ENCODE data around the gene ZP2. TPM values are rescaled to one million over a fixed set of nuclear protein-coding genes. Genes with fewer than 3 reads are reported as not detected.

Gene ZP2
- total and polyA plus RNA-seq, 2 of the 4 experiments (the other 2 are of a cell fraction), result not detected

DNA sequence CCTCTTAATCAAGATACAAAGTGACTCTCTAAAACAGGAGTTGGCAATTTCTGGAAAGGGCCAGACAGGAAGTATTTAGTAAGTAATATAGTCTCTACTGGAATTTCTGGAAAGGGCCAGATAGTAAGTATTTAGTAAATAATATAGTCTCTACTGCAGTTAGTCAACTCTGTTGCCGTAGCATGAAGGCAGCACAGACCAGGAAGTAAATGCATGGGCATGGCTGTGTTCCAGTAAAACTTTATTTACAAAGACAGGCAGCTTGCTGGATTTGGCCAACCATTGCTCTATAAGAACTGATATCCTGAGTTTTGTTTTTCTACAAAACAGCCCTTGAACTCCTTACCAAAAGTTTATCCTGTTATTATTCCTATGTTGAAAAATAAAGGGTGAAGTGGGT, 36.0 kb downstream of the ZP2 start:
- no peak overlapping the region for H2AK9ac ChIP-seq (replicated peaks; ENCODE audit: low read depth, low read length, poor library complexity)
- DNase-seq, result no peak
- H3K14ac ChIP-seq (replicated peaks; ENCODE audit: low read depth, low read length), result no peak overlapping the region
- BruUV-seq (replicated peaks), result no TSS peak
- H3K18ac ChIP-seq (ENCODE audit: low read depth, low read length), result no peak overlapping the region
- no peak overlapping the region for H4K5ac ChIP-seq (ENCODE audit: low read depth, low read length)
- H3K23ac ChIP-seq (ENCODE audit: low read depth, low read length), result no peak overlapping the region
- no peak overlapping the region for H3K9ac ChIP-seq (ENCODE audit: low read depth, low read length)
- H2BK120ac ChIP-seq (ENCODE audit: low read depth, low read length), result no peak overlapping the region
- 0 out of 4 replicates have a peak, but pooled peaks cover 0 to under 1% of the 10 kb centered on the region in 2 experiments for H3K79me1 ChIP-seq (ENCODE audit: low read depth in 1 of 2, low read length in 2 of 2)
- no peak overlapping the region for H4K91ac ChIP-seq (ENCODE audit: insufficient read depth, low read depth, low read length)
- no peak overlapping the region for H2AFZ ChIP-seq (replicated peaks; ENCODE audit: low read length, poor library complexity)
- H3K4me2 ChIP-seq (ENCODE audit: low read depth, low read length), result no peak overlapping the region
- WGBS, 2 experiments (ENCODE audit: extremely low coverage in 2 of 2, insufficient read length in 1 of 2), result no CpG with 5 or more reads among the region's 1 CpG
- intact Hi-C loops (cut with micrococcal nuclease) (no loop called here), dilution Hi-C loops (cut with HindIII; ENCODE audit: low sequenced_read_pairs, unreplicated experiment) (no loop called here), in situ Hi-C loops (cut with MboI; ENCODE audit: low sequenced_read_pairs) (no loop called here)
- H2AK5ac ChIP-seq (ENCODE audit: low read depth, low read length), result no peak overlapping the region
- no peak overlapping the region for H2BK15ac ChIP-seq (ENCODE audit: low read depth, low read length)
- no peaks in the 10 kb centered on the region for H4K20me1 ChIP-seq (ENCODE audit: insufficient read depth, low read length)
- H2BK5ac ChIP-seq (ENCODE audit: low read depth, low read length, poor library complexity, severe bottlenecking), result no peak overlapping the region
- no peak overlapping the region for H4K8ac ChIP-seq (ENCODE audit: low read depth in 2 of 2, low read length in 2 of 2)
- H3K4me3 ChIP-seq (ENCODE audit: insufficient read depth, low read depth, low read length), result no peak overlapping the region
- H3K56ac ChIP-seq (ENCODE audit: extremely low read depth, insufficient read depth, low read length), result no peak overlapping the region
- no peaks in the 10 kb centered on the region for H3K9me3 ChIP-seq (ENCODE audit: control insufficient read depth, insufficient read depth, low read length)
- peaks cover 45% of the 10 kb centered on the region for H3K36me3 ChIP-seq (ENCODE audit: control insufficient read depth, insufficient read depth, low read length)
- H3K4me1 ChIP-seq (ENCODE audit: control insufficient read depth, insufficient read depth, low read length), result no peaks in the 10 kb centered on the region
- ChIA-PET CTCF (no interaction called here), POLR2A (ENCODE audit: unreplicated experiment) (interaction anchor here (0.6 kb wide), 1 partner anchor 11 kb away, joined by 3 read pairs; no protein-coding TSS in a partner anchor)
- H3K9me1 ChIP-seq (ENCODE audit: insufficient read depth, low read length), result 0 out of 2 replicates have a peak, but pooled peaks cover under 1% of the 10 kb centered on the region
- no peak overlapping the region for H3K4ac ChIP-seq (ENCODE audit: low read depth, low read length)
- no peaks in the 10 kb centered on the region for H3K27me3 ChIP-seq (ENCODE audit: control insufficient read depth, insufficient read depth, low read length)
- H3K27ac ChIP-seq (ENCODE audit: insufficient read depth, low read length), result no peak overlapping the region
- no peak for ATAC-seq (ENCODE audit: low read depth)
- TF ChIP-seq USF2 (IDR thresholded peaks at IDR 0.05; ENCODE audit: low read depth, low read length) (no peak), RAD21 (IDR thresholded peaks at IDR 0.05; ENCODE audit: low read length) (no peak), RFX5 (IDR thresholded peaks at IDR 0.05; ENCODE audit: low read depth, low read length) (no peak), CEBPB (IDR thresholded peaks at IDR 0.05; ENCODE audit: low read depth, low read length) (no peak), CTCF (conservative IDR thresholded peaks at IDR 0.05; ENCODE audit: low read depth, low read length) (no peak), FOS (IDR thresholded peaks at IDR 0.05; ENCODE audit: low read depth, low read length) (no peak), MAZ (IDR thresholded peaks at IDR 0.05; ENCODE audit: borderline replicate concordance, low read depth, low read length) (no peak), MXI1 (IDR thresholded peaks at IDR 0.05; ENCODE audit: borderline replicate concordance, low read depth, low read length) (no peak)
- no peak overlapping the region for H2BK20ac ChIP-seq (ENCODE audit: low read depth, low read length)
